ENCODE results near the gene CALM3.

Gene CALM3

DNA sequence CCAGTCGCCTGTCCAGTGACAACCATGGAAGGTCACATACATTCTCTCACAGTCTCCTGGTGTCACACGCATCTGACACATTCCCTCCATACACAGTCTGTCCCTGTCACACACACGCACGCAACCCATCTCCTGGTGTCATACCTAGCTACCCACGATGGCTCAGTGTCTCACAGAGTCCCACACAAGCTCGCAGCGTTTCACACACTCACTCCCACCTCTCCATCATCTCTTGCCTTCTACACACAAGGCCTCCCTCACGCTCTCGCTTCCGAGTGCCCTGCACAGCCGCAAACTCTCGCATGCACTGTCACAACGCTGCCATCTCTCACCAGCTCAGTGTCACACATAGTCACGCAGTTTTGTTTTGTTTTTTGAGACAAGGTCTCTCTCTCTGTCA lies 36.1 kb downstream of the CALM3 start:
- no peak for DNase-seq (ENCODE audit: low read depth)

- peak; percentile 41 for DNase-seq (ENCODE audit: low read depth)
Observed at GRCh38 chr19:46639358-46640182, 38.4 kb downstream of the CALM3 start.

GRCh38 chr19:46640656-46641055 lies 39.5 kb downstream of the CALM3 start:
- DNase-seq (ENCODE audit: low read depth): no peak

GRCh38 chr19:46644720-46645119 lies 43.6 kb downstream of the CALM3 start:
- no peak for DNase-seq (ENCODE audit: low read depth)

DNA sequence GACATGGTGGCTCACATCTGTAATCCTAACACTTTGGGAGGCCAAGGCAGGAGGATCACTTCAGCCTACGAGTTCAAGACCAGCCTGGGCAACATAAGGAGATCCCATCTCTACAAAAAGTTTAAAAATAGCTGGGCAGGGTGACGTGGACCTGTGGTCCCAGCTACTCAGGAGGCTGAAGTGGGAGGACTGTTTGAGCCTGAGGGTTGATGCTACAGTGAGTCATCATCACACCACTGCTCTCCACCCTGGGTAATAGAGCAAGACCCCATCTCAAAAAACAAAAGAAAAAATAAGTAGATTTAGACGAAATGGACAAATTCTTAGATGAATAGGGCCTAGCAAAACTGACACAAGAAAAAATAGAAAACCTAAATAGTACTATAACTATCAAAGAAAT lies 45.3 kb downstream of the CALM3 start:
- no peak for DNase-seq (ENCODE audit: low read depth)

- DNase-seq (ENCODE audit: low read depth): no peak
Observed at GRCh38 chr19:46648060-46648960, 47.2 kb downstream of the CALM3 start.

DNA sequence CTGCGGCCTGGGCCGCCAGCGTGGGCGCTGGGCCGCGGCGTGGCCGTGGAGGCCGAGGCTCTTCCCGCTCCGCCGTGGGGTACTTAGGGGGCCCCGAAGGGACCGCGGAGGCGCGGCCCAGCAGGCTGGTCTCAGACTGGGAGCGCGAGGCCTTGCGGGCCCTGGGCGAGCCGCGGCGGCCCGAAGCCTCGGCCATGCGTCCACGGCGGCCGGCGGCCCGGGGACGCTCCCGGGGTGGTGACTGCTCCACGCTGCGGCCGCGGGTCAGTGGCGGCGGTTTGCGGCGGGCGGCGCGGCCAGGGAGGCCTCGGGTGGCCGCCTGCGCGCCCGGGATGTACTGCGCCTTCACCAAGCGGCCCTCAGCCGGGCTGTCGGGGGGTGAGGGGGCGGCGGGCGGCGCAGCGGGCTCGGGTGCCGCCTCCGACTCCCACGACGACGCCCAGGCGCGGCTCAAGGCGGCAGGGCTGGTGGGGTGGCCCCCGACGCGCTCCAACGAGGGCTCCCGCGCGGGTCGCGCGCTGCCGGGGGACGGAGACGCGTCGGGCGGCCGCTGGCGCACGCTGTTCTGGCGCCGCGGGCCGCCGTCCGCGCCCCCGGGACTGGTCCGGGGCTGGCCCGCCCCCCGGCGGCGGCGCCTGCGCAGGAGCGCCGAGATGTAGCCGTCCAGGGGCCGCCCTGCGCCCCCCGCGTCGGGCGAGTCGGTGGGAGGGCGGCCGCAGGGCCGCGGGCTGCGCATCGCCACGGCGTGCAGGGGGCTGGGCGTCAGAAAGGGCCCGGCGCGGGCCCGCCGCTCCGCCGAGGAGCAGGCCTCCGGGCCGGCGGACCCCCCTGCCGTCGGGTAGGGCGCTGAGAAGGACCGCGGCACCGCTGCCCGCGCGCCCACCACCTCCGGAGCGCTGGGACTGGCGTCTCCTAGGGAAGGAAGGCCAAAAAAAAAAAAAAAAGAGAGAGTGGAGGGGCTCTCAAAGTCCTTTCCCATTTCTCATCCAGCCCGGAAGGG lies 48.1 kb downstream of the CALM3 start:
- no peak for DNase-seq (ENCODE audit: low read depth)

DNA sequence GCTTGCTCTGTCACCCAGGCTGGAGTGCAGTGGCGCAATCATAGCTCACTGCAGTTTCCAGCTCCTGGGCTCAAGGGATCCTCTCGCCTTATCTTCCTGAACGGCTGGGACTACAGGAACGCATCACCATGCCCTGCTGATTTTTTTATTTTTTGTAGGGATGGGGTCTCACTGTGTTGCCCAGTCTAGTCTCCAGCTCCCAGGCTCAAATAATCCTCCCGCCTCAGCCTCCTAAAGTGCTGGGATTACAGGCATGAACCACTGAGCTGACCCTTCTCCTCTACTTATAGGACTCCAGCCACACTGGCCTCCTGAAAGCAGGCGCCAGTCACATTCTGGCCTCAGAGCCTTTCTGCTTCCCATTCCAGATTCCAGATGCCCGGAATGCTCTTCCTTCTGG lies 49.3 kb downstream of the CALM3 start:
- no peak for DNase-seq (ENCODE audit: low read depth)

- DNase-seq (ENCODE audit: low read depth): no peak
Observed at GRCh38 chr19:46654621-46655152, 53.6 kb downstream of the CALM3 start.

DNA sequence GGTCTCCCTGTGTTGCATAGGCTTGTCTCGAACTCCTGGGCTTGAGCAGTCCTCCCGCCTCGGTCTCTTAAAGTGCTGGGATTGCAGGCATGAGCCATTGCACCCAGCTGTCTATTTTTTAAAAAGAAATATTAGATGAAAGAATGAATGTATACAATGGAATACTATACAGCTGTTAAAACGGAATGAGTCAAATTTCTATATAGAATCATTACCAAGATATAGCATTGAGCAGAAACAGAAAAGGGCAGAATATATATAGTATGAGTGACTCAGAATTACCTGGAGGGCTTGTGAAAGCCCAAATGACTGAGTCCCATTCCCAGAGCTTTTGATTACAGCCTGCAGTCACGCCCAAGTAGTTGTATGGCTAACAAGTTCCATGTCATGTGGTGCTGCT lies 55.4 kb downstream of the CALM3 start:
- DNase-seq (ENCODE audit: low read depth): no peak

DNA sequence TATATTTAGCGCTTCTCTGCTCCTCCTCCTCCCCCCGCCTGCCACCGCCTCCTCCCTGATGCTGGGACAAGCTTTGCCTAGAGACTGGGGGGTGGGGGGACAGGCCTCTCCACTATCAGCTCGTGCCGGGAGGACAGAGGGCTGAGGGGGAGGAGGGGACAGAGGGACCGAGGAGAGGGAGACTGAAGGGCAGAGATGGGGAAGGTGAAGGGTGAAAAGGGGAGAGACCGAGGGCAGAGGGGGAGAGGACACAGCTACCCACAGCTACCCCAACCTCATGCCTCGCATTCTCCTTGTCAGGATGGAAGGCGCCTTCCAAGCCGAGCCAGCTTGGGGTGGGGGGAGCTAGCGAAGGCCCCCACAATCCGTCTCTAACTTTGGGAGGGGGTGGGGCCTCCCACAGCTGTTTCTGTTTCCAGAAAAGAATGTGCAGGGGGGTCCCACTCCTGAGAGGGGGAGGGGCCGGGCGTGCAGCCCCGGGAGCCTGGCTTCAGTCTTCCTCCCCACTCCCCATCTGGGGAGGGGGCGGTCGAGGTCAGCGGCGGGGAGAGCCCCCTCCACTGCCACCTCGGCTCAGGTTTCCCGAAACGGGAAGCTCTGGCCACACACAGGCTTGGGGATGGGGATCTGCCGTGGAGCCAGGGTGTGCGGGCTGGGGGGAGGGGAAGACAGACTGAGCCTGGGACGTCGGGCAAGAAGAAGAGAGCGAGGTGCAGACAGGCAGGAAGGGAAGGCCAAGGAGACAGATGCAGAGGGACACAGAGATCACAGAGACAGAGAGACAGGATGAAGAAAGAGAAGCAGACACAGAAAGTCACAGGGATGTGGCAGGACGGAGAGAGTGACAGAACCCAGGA lies 58.2 kb downstream of the CALM3 start:
- no peak for DNase-seq (ENCODE audit: low read depth)

GRCh38 chr19:46660008-46660517 lies 58.9 kb downstream of the CALM3 start:
- no peak for DNase-seq (ENCODE audit: low read depth)
